Panc1 (cell line): ENCODE data around the gene HM13. TPM values are rescaled to one million over a fixed set of nuclear protein-coding genes. Genes with fewer than 3 reads are reported as not detected.

Experiments
- ATAC-seq: fragments of 200-7000 bp; cut with Tn5 transposase; 2 replicates; pipeline ENCODE4 v1.9.1; 2020; ENCODE audit warnings: mild to moderate bottlenecking, moderate library complexity
- BruUV-seq: library from RNA; stranded (reverse); fragments of 400-500 nt; replicated peaks from 2 replicates; lab custom pipeline; 2021; lab: Mats Ljungman, UMichigan
- CTCF ChIA-PET: fragments of 300-600 bp; sonication (Branson Sonifier 250); formaldehyde crosslinking; loops from one replicate; lab custom pipeline; 2022; ENCODE audit warnings: antibody characterized with exemption; lab: Charles Lee
- POLR2A ChIA-PET: fragments of 300-600 bp; sonication (Branson Sonifier 250); formaldehyde crosslinking; loops from one replicate; lab custom pipeline; 2022; ENCODE audit warnings: antibody characterized with exemption; lab: Charles Lee
- DNase-seq: peaks from one replicate; pipeline ENCODE4 v3.0.0-alpha.2; 2010; ENCODE audit warnings: low read depth, low spot score
- H3K27ac ChIP-seq: 2 replicates; pipeline ENCODE4 v1.5.1; 2011; ENCODE audit warnings: mild to moderate bottlenecking, low read length, inconsistent platforms
- H3K27me3 ChIP-seq: fragments of 200-500 bp; sonication (Bioruptor generic); 2 replicates; pipeline ENCODE4 v1.6.0; 2014; ENCODE audit warnings: low read length, inconsistent platforms; ENCODE audit not compliant: control insufficient read depth, insufficient read depth
- H3K36me3 ChIP-seq: fragments of 200-500 bp; sonication (Bioruptor generic); 2 replicates; pipeline ENCODE4 v1.5.1; 2014; ENCODE audit warnings: inconsistent platforms, mild to moderate bottlenecking, low read length, moderate library complexity; ENCODE audit not compliant: control insufficient read depth, insufficient read depth
- H3K4me1 ChIP-seq: 2 replicates; pipeline ENCODE4 v1.5.1; 2011; ENCODE audit warnings: inconsistent platforms, mild to moderate bottlenecking, low read length, moderate library complexity; ENCODE audit not compliant: control insufficient read depth, insufficient read depth
- H3K4me3 ChIP-seq, 2 experiments: 2 replicates each; pipeline ENCODE4 v1.5.1; 2011 to 2012; ENCODE audit warnings: low read depth in 2 of 2, low read length in 2 of 2, mild to moderate bottlenecking in 2 of 2, inconsistent platforms in 1 of 2, moderate library complexity in 1 of 2
- H3K9me3 ChIP-seq: fragments of 200-500 bp; sonication (Bioruptor generic); 2 replicates; pipeline ENCODE4 v1.5.1; 2014; ENCODE audit warnings: low read depth, mild to moderate bottlenecking, inconsistent platforms, low read length, moderate library complexity; ENCODE audit not compliant: control insufficient read depth, insufficient read depth
- CTCF ChIP-seq: fragments of 450-650 bp; IDR thresholded peaks from 2 replicates; pipeline ENCODE4 v1.5.1; 2017; ENCODE audit warnings: mild to moderate bottlenecking
- POLR2AphosphoS5 ChIP-seq: IDR thresholded peaks from 2 replicates; pipeline ENCODE4 v1.6.1; 2012; ENCODE audit warnings: mild to moderate bottlenecking, low read depth, low read length, moderate library complexity
- REST ChIP-seq, 2 experiments: IDR thresholded peaks; 2 replicates each; pipeline ENCODE4 v1.6.1; 2011 to 2012; ENCODE audit warnings: low read depth in 2 of 2, control low read depth in 1 of 2, low read length in 1 of 2, mild to moderate bottlenecking in 1 of 2, moderate library complexity in 1 of 2; ENCODE audit not compliant: insufficient read depth in 1 of 2
- SIN3A ChIP-seq: IDR thresholded peaks from 2 replicates; pipeline ENCODE4 v1.6.1; 2012; ENCODE audit warnings: low read depth, mild to moderate bottlenecking, low read length, moderate library complexity, borderline replicate concordance; ENCODE audit not compliant: insufficient read depth
- TCF7L2 ChIP-seq: IDR thresholded peaks from 2 replicates; pipeline ENCODE4 v1.6.1; 2011; ENCODE audit warnings: mild to moderate bottlenecking, low read depth, low read length, inconsistent platforms
- in situ Hi-C: cut with HindIII; loops from 2 replicates; pipeline ENCODE4 v1.10.0; 2016; ENCODE audit warnings: low sequenced_read_pairs, low pct_unique_long_range_greater_than_20kb
- intact Hi-C: fragments of 100-400 bp; cut with micrococcal nuclease; formaldehyde crosslinking; loops from one replicate; pipeline ENCODE4 v1.10.0; 2022; ENCODE audit not compliant: unreplicated experiment
- total RNA-seq: library from RNA; stranded (reverse); gene quantifications from one replicate; pipeline ENCODE4 v1.2.1, GENCODE V29; 2021; ENCODE audit not compliant: unreplicated experiment

Gene HM13
- total RNA-seq, 1 experiment from 2014 or later: 337 TPM

GRCh38 chr20:31572701-31573554 lies 58.7 kb downstream of the HM13 start:
- Histone ChIP-seq H3K4me3 (peak overlapping the region; percentile 54 to 75), H3K27ac (peak overlapping the region; percentile 99), H3K27me3 (no peaks in the 10 kb centered on the region), H3K4me1 (peaks cover 56% of the 10 kb centered on the region), H3K36me3 (peaks cover 2% of the 10 kb centered on the region; the same call in 1 of the 2 replicates), H3K9me3 (no peaks in the 10 kb centered on the region)
- intact Hi-C loops (no loop called here), in situ Hi-C loops (no loop called here)
- DNase-seq (peak; percentile 98), ATAC-seq (peak; percentile 86)
- TF ChIP-seq TCF7L2 (peak; percentile 92), CTCF (no peak), SIN3A (peak; percentile 94; the same call in 1 of the 2 replicates), REST (IDR thresholded peaks at IDR 0.05; ENCODE audit: insufficient read depth in 1 of 2, low read depth in 2 of 2, low read length in 1 of 2) (no peak), POLR2AphosphoS5 (peak; percentile 95)
- BruUV-seq: no TSS peak
- ChIA-PET CTCF (interaction anchor here (0.6 to 10.8 kb wide), 11 partner anchors 11 to 391 kb away, joined by 3 to 298 read pairs (median 6); no protein-coding TSS in a partner anchor), POLR2A (interaction anchor here (0.5 to 4.0 kb wide), 19 partner anchors 12 to 553 kb away, joined by 3 to 76 read pairs (median 6); partner anchors contain the start of gene ID1)

GRCh38 chr20:31573555-31574321 lies 59.5 kb downstream of the HM13 start:
- Histone ChIP-seq H3K4me1 (peaks cover 47% of the 10 kb centered on the region), H3K27me3 (no peaks in the 10 kb centered on the region), H3K27ac (peak overlapping the region; percentile 99), H3K9me3 (no peaks in the 10 kb centered on the region), H3K4me3 (peak overlapping the region; percentile 54 to 75), H3K36me3 (peaks cover 2% of the 10 kb centered on the region; the same call in 1 of the 2 replicates)
- in situ Hi-C loops: no loop called here
- intact Hi-C loops: no loop called here
- TF ChIP-seq SIN3A (no peak), POLR2AphosphoS5 (no peak), REST (IDR thresholded peaks at IDR 0.05; ENCODE audit: insufficient read depth in 1 of 2, low read depth in 2 of 2, low read length in 1 of 2) (no peak), CTCF (no peak), TCF7L2 (no peak)
- DNase-seq (no peak), ATAC-seq (no peak)
- CTCF ChIA-PET: interaction anchor here (0.7 to 10.8 kb wide), 9 partner anchors 11 to 138 kb away, joined by 3 to 298 read pairs (median 7); no protein-coding TSS in a partner anchor
- TSS peak; percentile 85 for BruUV-seq
- POLR2A ChIA-PET: interaction anchor here (0.5 to 4.0 kb wide), 19 partner anchors 11 to 552 kb away, joined by 3 to 76 read pairs (median 5); partner anchors contain the start of gene ID1
